Smooth muscle cell (in vitro differentiated cells): Measurements from ENCODE around the gene TASP1. TPM values are rescaled to one million over a fixed set of nuclear protein-coding genes. Genes with fewer than 3 reads are reported as not detected.

Source experiments
- DNase-seq: peaks from one replicate; lab custom pipeline; 2025; ENCODE audit not compliant: unreplicated experiment; lab: John Stamatoyannopoulos, UW
- H2AFZ ChIP-seq: fragments of 200-600 bp; sonication (generic); 2 replicates; pipeline ENCODE4 v1.6.0; 2016; ENCODE audit warnings: antibody characterized with exemption, low read depth, mild to moderate bottlenecking
- H3F3A ChIP-seq: fragments of 200-600 bp; sonication (generic); 2 replicates; pipeline ENCODE4 v1.6.0; 2017; ENCODE audit warnings: antibody characterized with exemption, low read depth
- H3K27ac ChIP-seq: fragments of 200-600 bp; sonication (generic); 2 replicates; pipeline ENCODE4 v1.5.1; 2016; ENCODE audit warnings: low read depth, mild to moderate bottlenecking
- H3K27me3 ChIP-seq: fragments of 200-600 bp; sonication (generic); 2 replicates; pipeline ENCODE4 v1.6.1; 2016; ENCODE audit warnings: low read depth, mild to moderate bottlenecking
- H3K36me3 ChIP-seq: fragments of 200-600 bp; sonication (generic); 2 replicates; pipeline ENCODE4 v1.5.1; 2016; ENCODE audit warnings: low read depth
- H3K4me1 ChIP-seq: fragments of 200-600 bp; sonication (generic); 2 replicates; pipeline ENCODE4 v1.5.1; 2016; ENCODE audit warnings: low read depth
- H3K4me2 ChIP-seq: fragments of 200-600 bp; sonication (generic); 2 replicates; pipeline ENCODE4 v1.6.0; 2016; ENCODE audit warnings: mild to moderate bottlenecking
- H3K4me3 ChIP-seq: fragments of 200-600 bp; sonication (generic); 2 replicates; pipeline ENCODE4 v1.5.1; 2016; ENCODE audit warnings: mild to moderate bottlenecking
- H3K79me2 ChIP-seq: fragments of 200-600 bp; sonication (generic); 2 replicates; pipeline ENCODE4 v1.6.0; 2016; ENCODE audit warnings: low read depth, mild to moderate bottlenecking
- H3K9ac ChIP-seq: fragments of 200-600 bp; sonication (generic); 2 replicates; pipeline ENCODE4 v1.6.0; 2016; ENCODE audit warnings: low read depth
- H3K9me3 ChIP-seq: fragments of 200-600 bp; sonication (generic); replicated peaks from 2 replicates; pipeline ENCODE4 v1.5.1; 2016; ENCODE audit warnings: low read depth
- H4K20me1 ChIP-seq: fragments of 200-600 bp; sonication (generic); 2 replicates; pipeline ENCODE4 v1.6.0; 2016; ENCODE audit warnings: low read depth
- CTCF ChIP-seq: fragments of 200-600 bp; sonication (generic); IDR thresholded peaks from 2 replicates; pipeline ENCODE4 v1.5.1; 2017; ENCODE audit warnings: borderline replicate concordance, mild to moderate bottlenecking, antibody characterized with exemption; ENCODE audit not compliant: insufficient read depth, poor library complexity, severe bottlenecking
- WGBS: methylation state at CpG from one replicate; pipeline ENCODE4 v1.1.7; 2016; ENCODE audit warnings: low lambda C conversion rate; 5-methylcytosine and 5-hydroxymethylcytosine counted together
- polyA plus RNA-seq: library from polyadenylated mRNA; unstranded; fragments of >200 nt; fragmentation: Nextera tagmentation; extraction: Ambion mirVana; gene quantifications from 2 replicates; pipeline ENCODE4 v1.2.1, GENCODE V29; 2016
- total RNA-seq: library from RNA; depleted of rRNA; stranded (reverse); fragments of >200 nt; gene quantifications from 2 replicates; pipeline ENCODE4 v1.2.3, GENCODE V29; 2014

The TASP1 gene
- total and polyA plus RNA-seq, 2 experiments from 2014 or later, result 6.4 to 17.5 TPM

DNA sequence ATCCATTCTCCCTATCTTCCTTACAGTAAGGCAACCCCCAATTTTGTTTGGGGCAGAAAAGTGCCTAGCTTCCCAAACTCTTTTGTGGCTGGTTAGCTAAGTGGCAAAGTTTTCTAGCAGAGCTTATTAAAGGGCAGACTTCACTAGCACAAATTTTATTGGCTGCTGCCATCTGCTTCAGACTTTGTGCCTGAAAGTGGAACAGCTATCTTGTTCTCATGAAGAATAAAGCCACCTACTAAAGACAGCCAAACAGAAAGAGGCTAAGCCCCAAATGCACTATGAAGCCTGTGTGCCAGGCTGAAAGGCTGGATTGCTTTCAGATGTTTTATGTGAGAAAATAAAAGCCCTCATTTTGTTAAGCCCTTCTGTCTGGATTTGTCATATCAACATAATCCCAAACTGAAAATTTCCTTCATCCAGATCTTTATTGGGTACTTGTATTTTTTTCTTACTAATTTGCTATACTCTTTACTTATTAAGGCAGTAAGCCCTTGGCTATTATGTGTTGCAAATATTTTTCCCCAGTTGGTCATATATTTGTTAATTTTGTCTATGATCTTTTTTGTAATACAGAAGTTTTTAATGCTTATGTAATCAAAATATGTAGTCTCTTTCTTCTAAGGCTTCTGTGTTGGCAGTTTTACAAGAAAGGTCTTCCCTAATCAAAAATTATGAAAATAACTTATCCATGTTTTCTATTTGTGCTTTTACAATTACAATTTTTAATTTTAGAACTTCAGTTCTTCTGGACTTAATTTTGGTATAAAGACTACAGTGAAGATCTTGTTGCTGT, 191.1 kb downstream of the TASP1 start:
- Histone ChIP-seq H3K9ac (no peak overlapping the region), H4K20me1 (no peaks in the 10 kb centered on the region), H3F3A (peaks cover 4% of the 10 kb centered on the region), H3K4me1 (no peaks in the 10 kb centered on the region), H3K27me3 (no peaks in the 10 kb centered on the region), H2AFZ (no peak overlapping the region), H3K4me3 (no peak overlapping the region), H3K79me2 (no peaks in the 10 kb centered on the region), H3K27ac (no peak overlapping the region), H3K36me3 (no peaks in the 10 kb centered on the region), H3K9me3 (no peaks in the 10 kb centered on the region), H3K4me2 (no peak overlapping the region)
- TF ChIP-seq CTCF, result no peak
- DNase-seq, result no peak

DNA sequence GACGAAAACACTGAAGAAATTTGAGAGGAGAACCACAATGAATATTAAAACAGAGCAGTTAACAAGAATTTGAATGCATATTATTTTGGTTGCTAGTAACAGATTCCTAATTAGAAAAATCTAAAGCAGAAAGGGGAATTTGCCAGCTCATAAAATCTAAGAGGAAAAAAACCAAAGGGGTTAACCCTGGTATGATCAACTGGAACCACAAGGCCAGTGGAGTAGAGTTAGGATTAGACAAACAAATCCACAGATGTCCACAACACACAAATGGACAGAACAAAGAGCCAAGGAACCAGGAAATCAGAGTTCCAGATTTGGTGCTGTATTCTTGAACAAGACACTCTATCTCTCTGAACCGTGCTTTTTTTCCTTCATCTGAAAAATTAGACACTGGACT, 195.0 kb downstream of the TASP1 start:
- TF ChIP-seq CTCF, result no peak
- no peak for DNase-seq
- H3K36me3 ChIP-seq, result no peaks in the 10 kb centered on the region
- no peaks in the 10 kb centered on the region for H3K4me1 ChIP-seq
- H3K4me2 ChIP-seq, result no peak overlapping the region
- no peak overlapping the region for H2AFZ ChIP-seq
- H4K20me1 ChIP-seq, result no peaks in the 10 kb centered on the region
- no peak overlapping the region for H3K9ac ChIP-seq
- H3F3A ChIP-seq, result peaks cover 12% of the 10 kb centered on the region
- no peaks in the 10 kb centered on the region for H3K27me3 ChIP-seq
- 33% methylated on average over 2 of the region's 2 CpGs for WGBS
- H3K4me3 ChIP-seq, result no peak overlapping the region
- peak overlapping the region; percentile 21 for H3K27ac ChIP-seq
- no peaks in the 10 kb centered on the region for H3K79me2 ChIP-seq
- H3K9me3 ChIP-seq, result peaks cover 11% of the 10 kb centered on the region

DNA sequence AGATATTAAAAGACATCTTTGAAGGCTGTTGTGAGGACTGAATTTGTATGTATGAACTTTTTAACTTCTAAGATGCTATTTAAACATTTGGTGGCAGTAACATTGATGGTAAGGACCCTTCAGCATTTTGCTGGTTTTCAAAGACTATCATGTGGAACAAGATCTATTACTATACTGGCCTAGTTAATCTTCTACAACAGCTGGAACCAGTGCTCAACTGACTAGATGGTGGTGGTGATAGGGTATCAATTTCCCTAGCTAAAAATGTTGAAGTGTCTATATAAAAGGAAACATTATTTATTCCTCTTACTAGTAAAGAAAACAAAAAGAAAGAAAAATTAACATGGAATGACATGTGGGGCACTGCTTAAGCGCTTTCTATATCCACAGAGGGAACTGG, 195.7 kb downstream of the TASP1 start:
- no peak for DNase-seq
- no peak for TF ChIP-seq CTCF
- peak overlapping the region; percentile 21 for H3K27ac ChIP-seq
- 97% methylated on average over 1 of the region's 1 CpG for WGBS
- H3K4me2 ChIP-seq, result no peak overlapping the region
- no peak overlapping the region for H3K4me3 ChIP-seq
- H2AFZ ChIP-seq, result no peak overlapping the region
- H4K20me1 ChIP-seq, result no peaks in the 10 kb centered on the region
- no peak overlapping the region for H3K9ac ChIP-seq
- H3K79me2 ChIP-seq, result no peaks in the 10 kb centered on the region
- H3K36me3 ChIP-seq, result no peaks in the 10 kb centered on the region
- peaks cover 12% of the 10 kb centered on the region for H3F3A ChIP-seq
- H3K4me1 ChIP-seq, result no peaks in the 10 kb centered on the region
- no peaks in the 10 kb centered on the region for H3K27me3 ChIP-seq
- H3K9me3 ChIP-seq, result peaks cover 11% of the 10 kb centered on the region

- TF ChIP-seq CTCF, result no peak
- Histone ChIP-seq H3K9me3 (peaks cover 11% of the 10 kb centered on the region), H4K20me1 (no peaks in the 10 kb centered on the region), H3K4me2 (no peak overlapping the region), H3K27me3 (no peaks in the 10 kb centered on the region), H3F3A (peaks cover 12% of the 10 kb centered on the region), H3K27ac (no peak overlapping the region), H2AFZ (no peak overlapping the region), H3K4me1 (no peaks in the 10 kb centered on the region), H3K9ac (no peak overlapping the region), H3K4me3 (no peak overlapping the region), H3K36me3 (no peaks in the 10 kb centered on the region), H3K79me2 (no peaks in the 10 kb centered on the region)
- DNase-seq, result no peak
These were observed 197.3 kb downstream of the TASP1 start for GRCh38 chr20:13441388-13441787.
